Sigmoid colon (tissue), 4 donors: ENCODE data around the gene NUF2.

Experiments used
- EP300 ChIP-seq, 4 donors: sonication (generic); formaldehyde crosslinking; IDR thresholded peaks; one replicate each; pipeline ENCODE4 v1.6.1; 2017; ENCODE audit warnings: antibody characterized with exemption in 4 of 4
- POLR2AphosphoS5 ChIP-seq, 4 donors: sonication (generic); formaldehyde crosslinking; IDR thresholded peaks; one replicate each; pipeline ENCODE4 v1.6.1; 2017; ENCODE audit warnings: antibody characterized with exemption in 4 of 4
- TF ChIP-seq, protein P1 (sequence below), 4 experiments: fragments of 450-650 bp in 3 of 4; fragments of 200-600 bp in 1 of 4; IDR thresholded peaks; one replicate each; pipeline ENCODE4 v1.5.1; 2016 to 2019; ENCODE audit warnings: antibody characterized with exemption in 4 of 4, mild to moderate bottlenecking in 3 of 4, moderate library complexity in 2 of 4

DNA sequence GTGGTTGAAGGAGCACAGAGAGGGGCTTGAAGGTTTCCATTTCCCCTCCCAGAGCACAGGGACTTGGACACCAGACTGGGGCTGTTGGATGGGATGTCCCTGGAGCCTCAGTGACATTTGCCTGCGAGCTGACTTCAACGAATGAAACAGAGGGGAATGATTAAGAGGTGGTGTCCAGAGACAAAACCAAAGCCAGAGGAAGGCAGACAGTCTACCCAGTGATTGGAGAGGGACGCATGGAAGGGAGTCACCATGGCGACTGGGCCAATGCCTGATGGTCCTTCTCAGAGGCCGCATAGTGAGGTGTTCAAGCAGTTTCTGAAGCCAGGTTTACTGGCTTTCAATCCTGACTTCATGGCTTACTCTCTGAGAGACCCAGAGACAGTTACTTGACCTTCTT lies 77.2 kb downstream of the NUF2 start:
- TF ChIP-seq, protein P1, sequence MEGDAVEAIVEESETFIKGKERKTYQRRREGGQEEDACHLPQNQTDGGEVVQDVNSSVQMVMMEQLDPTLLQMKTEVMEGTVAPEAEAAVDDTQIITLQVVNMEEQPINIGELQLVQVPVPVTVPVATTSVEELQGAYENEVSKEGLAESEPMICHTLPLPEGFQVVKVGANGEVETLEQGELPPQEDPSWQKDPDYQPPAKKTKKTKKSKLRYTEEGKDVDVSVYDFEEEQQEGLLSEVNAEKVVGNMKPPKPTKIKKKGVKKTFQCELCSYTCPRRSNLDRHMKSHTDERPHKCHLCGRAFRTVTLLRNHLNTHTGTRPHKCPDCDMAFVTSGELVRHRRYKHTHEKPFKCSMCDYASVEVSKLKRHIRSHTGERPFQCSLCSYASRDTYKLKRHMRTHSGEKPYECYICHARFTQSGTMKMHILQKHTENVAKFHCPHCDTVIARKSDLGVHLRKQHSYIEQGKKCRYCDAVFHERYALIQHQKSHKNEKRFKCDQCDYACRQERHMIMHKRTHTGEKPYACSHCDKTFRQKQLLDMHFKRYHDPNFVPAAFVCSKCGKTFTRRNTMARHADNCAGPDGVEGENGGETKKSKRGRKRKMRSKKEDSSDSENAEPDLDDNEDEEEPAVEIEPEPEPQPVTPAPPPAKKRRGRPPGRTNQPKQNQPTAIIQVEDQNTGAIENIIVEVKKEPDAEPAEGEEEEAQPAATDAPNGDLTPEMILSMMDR (IDR thresholded peaks at IDR 0.05): no peak
- TF ChIP-seq POLR2AphosphoS5 (IDR thresholded peaks at IDR 0.05) (no peak), EP300 (IDR thresholded peaks at IDR 0.05) (no peak)
